Measurements from ENCODE around the gene RGSL1.
"Not testable (repeated sequence)": the region's sequence is repeated elsewhere in the genome, so short reads cannot be mapped to it uniquely, and the experiment has no call there.

RGSL1 gene

GRCh38 chr1:182525342-182525741 lies 75.4 kb downstream of the RGSL1 start:
- TF ChIP-seq CTCF (IDR thresholded peaks at IDR 0.05; ENCODE audit: control insufficient read depth, extremely low read depth, insufficient read depth): no peak
- no peak overlapping the region for H3K4me3 ChIP-seq (ENCODE audit: low read depth, low read length)
- no peak for DNase-seq (ENCODE audit: low read depth)

GRCh38 chr1:182527680-182528079 lies 77.7 kb downstream of the RGSL1 start:
- no peak for DNase-seq (ENCODE audit: low read depth)
- TF ChIP-seq CTCF (IDR thresholded peaks at IDR 0.05; ENCODE audit: control insufficient read depth, extremely low read depth, insufficient read depth): no peak
- H3K4me3 ChIP-seq (ENCODE audit: low read depth, low read length): no peak overlapping the region

GRCh38 chr1:182528206-182528605 lies 78.3 kb downstream of the RGSL1 start:
- DNase-seq (ENCODE audit: low read depth); H3K4me3 ChIP-seq (ENCODE audit: low read depth, low read length): not testable (repeated sequence)

GRCh38 chr1:182533896-182534295 lies 84.0 kb downstream of the RGSL1 start:
- TF ChIP-seq CTCF (IDR thresholded peaks at IDR 0.05; ENCODE audit: control insufficient read depth, extremely low read depth, insufficient read depth): no peak
- DNase-seq (ENCODE audit: low read depth): no peak
- no peak overlapping the region for H3K4me3 ChIP-seq (ENCODE audit: low read depth, low read length)

- no peak for DNase-seq (ENCODE audit: low read depth)
- H3K4me3 ChIP-seq (ENCODE audit: low read depth, low read length): no peak overlapping the region
- TF ChIP-seq CTCF (IDR thresholded peaks at IDR 0.05; ENCODE audit: control insufficient read depth, extremely low read depth, insufficient read depth): no peak
Measured at GRCh38 chr1:182549346-182549745, 99.4 kb downstream of the RGSL1 start.

- H3K4me3 ChIP-seq (ENCODE audit: low read depth, low read length): no peak overlapping the region
- DNase-seq (ENCODE audit: low read depth): no peak
- no peak for TF ChIP-seq CTCF (IDR thresholded peaks at IDR 0.05; ENCODE audit: control insufficient read depth, extremely low read depth, insufficient read depth)
Measured at GRCh38 chr1:182549811-182550210, 99.9 kb downstream of the RGSL1 start.

GRCh38 chr1:182552527-182552926 lies 102.6 kb downstream of the RGSL1 start:
- DNase-seq (ENCODE audit: low read depth): no peak
- TF ChIP-seq CTCF (IDR thresholded peaks at IDR 0.05; ENCODE audit: control insufficient read depth, extremely low read depth, insufficient read depth): no peak
- H3K4me3 ChIP-seq (ENCODE audit: low read depth, low read length): no peak overlapping the region

- no peak for TF ChIP-seq CTCF (IDR thresholded peaks at IDR 0.05; ENCODE audit: control insufficient read depth, extremely low read depth, insufficient read depth)
- H3K4me3 ChIP-seq (ENCODE audit: low read depth, low read length): no peak overlapping the region
- no peak for DNase-seq (ENCODE audit: low read depth)
Measured at GRCh38 chr1:182555493-182555892, 105.5 kb downstream of the RGSL1 start.
